ENCODE results near the gene FCSK. TPM values are rescaled to one million over a fixed set of nuclear protein-coding genes. Genes with fewer than 3 reads are reported as not detected.
A peak's percentile ranks its signal among the peaks of the same experiment; 100 is the strongest.

The FCSK gene
- total and polyA plus RNA-seq, 2 of the 8 experiments (the other 6 are each of a cell fraction or from before 2014, with no cell fraction given) = 4.6 to 5.1 TPM

DNA sequence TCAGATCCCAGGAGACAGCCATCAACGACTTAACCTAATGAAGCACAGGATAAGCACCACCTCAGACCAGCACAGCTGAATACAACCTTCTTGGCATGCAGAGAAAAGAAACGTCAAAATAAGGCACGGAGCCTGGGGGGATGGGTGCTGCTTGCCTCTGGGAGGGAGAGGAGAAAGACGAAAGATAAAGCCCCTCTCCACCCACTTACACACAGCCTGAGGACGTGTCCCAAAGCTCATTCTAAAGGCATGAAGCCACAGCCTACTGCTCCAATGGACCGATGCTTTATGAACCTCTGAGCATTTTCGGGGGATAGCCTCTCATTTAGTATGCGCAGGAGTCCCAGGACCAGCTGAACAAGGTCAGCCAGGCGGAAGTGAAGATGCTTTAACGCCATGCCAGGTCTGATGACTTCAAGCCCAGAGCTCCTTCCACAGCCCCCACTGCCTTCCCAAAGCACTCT is 46.6 kb upstream of the FCSK start:
- no peak for FAIRE-seq
- Histone ChIP-seq H4K8ac (ENCODE audit: extremely low read depth, insufficient read depth, low read length) (peak overlapping the region; percentile 46; the same call in 1 of the 2 replicates), H3K27me3 (replicated peaks in 1 of 4; ENCODE audit: control insufficient read depth in 3 of 4, extremely low read depth in 1 of 4, insufficient read depth in 3 of 4, low read length in 3 of 4) (no peaks in the 10 kb centered on the region), H3K56ac (replicated peaks; ENCODE audit: insufficient read length, low read depth, low read length) (no peak overlapping the region), H3K23me2 (ENCODE audit: low read depth, low read length) (no peaks in the 10 kb centered on the region), H2BK12ac (ENCODE audit: low read depth, low read length) (no peak overlapping the region), H2BK20ac (ENCODE audit: low read length) (no peak overlapping the region), H3K4me1 (replicated peaks in 1 of 4; ENCODE audit: control insufficient read depth in 3 of 4, insufficient read depth in 4 of 4, low read length in 3 of 4) (peaks cover 2 to 11% (median 7%) of the 10 kb centered on the region in 4 experiments), H2BK5ac (ENCODE audit: low read depth, low read length) (no peak overlapping the region), H3K14ac (ENCODE audit: insufficient read length) (no peak overlapping the region), H3K18ac (ENCODE audit: extremely low read depth, low read length) (no peak overlapping the region), H2AFZ (ENCODE audit: low read length) (no peak overlapping the region), H2BK120ac (replicated peaks; ENCODE audit: low read depth, low read length) (no peak overlapping the region), H3K36me3 (ENCODE audit: control insufficient read depth in 2 of 4, insufficient read depth in 4 of 4, low read length in 3 of 4) (no peaks in the 10 kb centered on the region), H3K23ac (ENCODE audit: insufficient read length) (no peak overlapping the region), H3K4me3 (ENCODE audit: extremely low read depth in 1 of 4, insufficient read depth in 2 of 4, low read depth in 3 of 4, low read length in 4 of 4) (no peak overlapping the region), H2BK15ac (ENCODE audit: low read length) (no peak overlapping the region), H4K5ac (ENCODE audit: insufficient read length, low read depth, low read length) (no peak overlapping the region), H3K9me3 (ENCODE audit: insufficient read depth in 2 of 2, low read depth in 1 of 2, low read length in 1 of 2) (no peaks in the 10 kb centered on the region), H3K27ac (ENCODE audit: low read depth, low read length) (no peak overlapping the region), H3K4ac (replicated peaks; ENCODE audit: insufficient read length, low read depth, low read length) (no peak overlapping the region), H2AK5ac (ENCODE audit: low read depth, low read length) (no peak overlapping the region), H4K20me1 (replicated peaks in 1 of 2; ENCODE audit: control insufficient read depth in 1 of 2, insufficient read depth in 2 of 2, low read length in 2 of 2) (peaks cover 0 to 6% of the 10 kb centered on the region in 2 experiments), H3K79me1 (ENCODE audit: low read depth, low read length) (peaks cover 7% of the 10 kb centered on the region), H3K79me2 (ENCODE audit: control insufficient read depth in 1 of 2, insufficient read depth in 2 of 2, low read length in 2 of 2) (peaks cover 0 to 14% of the 10 kb centered on the region in 2 experiments; a peak in 2 of 4 replicates), H3K4me2 (ENCODE audit: insufficient read depth in 1 of 2, low read depth in 2 of 2, low read length in 2 of 2) (peak overlapping the region in 1 of 2 experiments; percentile 58; a peak in 2 of 4 replicates), H3K9ac (replicated peaks in 1 of 4; ENCODE audit: extremely low read depth in 1 of 4, low read depth in 3 of 4, low read length in 3 of 4) (no peak overlapping the region), H4K91ac (replicated peaks; ENCODE audit: insufficient read length, low read length) (no peak overlapping the region)
- TF ChIP-seq BACH1 (IDR thresholded peaks at IDR 0.05; ENCODE audit: low read length) (no peak), TBP (IDR thresholded peaks at IDR 0.05; ENCODE audit: low read depth, low read length) (no peak), FOSL1 (IDR thresholded peaks at IDR 0.05; ENCODE audit: insufficient read depth, low read depth, low read length) (no peak), CREB1 (IDR thresholded peaks at IDR 0.05) (no peak), TAF1 (IDR thresholded peaks at IDR 0.05; ENCODE audit: low read depth, low read length) (no peak), KDM5A (IDR thresholded peaks at IDR 0.05; ENCODE audit: low read length) (no peak), ZNF274 (IDR thresholded peaks at IDR 0.05; ENCODE audit: borderline replicate concordance, extremely low read depth, low read length) (no peak), CEBPB (IDR thresholded peaks at IDR 0.05; ENCODE audit: low read depth, low read length) (no peak), NRF1 (IDR thresholded peaks at IDR 0.05; ENCODE audit: low read depth, low read length) (no peak)
- TF ChIP-seq, protein P1, sequence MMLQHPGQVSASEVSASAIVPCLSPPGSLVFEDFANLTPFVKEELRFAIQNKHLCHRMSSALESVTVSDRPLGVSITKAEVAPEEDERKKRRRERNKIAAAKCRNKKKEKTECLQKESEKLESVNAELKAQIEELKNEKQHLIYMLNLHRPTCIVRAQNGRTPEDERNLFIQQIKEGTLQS (IDR thresholded peaks at IDR 0.05; ENCODE audit: insufficient read depth, low read depth, low read length) = no peak
- 65% methylated on average over 10 of the region's 10 CpGs; no CpG with 5 or more reads in 1 of the 2 experiments for WGBS, 2 experiments (ENCODE audit: extremely low coverage in 1 of 2, insufficient coverage in 1 of 2, insufficient read length in 1 of 2, insufficient replicate concordance in 2 of 2, low coverage in 1 of 2, low lambda C conversion rate in 2 of 2, missing lambda C conversion rate in 1 of 2)
- POLR2A ChIA-PET (ENCODE audit: partially characterized antibody) = interaction anchor here (0.7 to 3.0 kb wide), 8 partner anchors 10 to 63 kb away, joined by 3 to 15 read pairs (median 4); partner anchors contain the start of gene FCSK
- CTCF ChIA-PET (ENCODE audit: partially characterized antibody) = interaction anchor here (0.6 to 4.5 kb wide), 11 partner anchors 9 to 364 kb away, joined by 3 to 23 read pairs (median 3); no protein-coding TSS in a partner anchor
- DNase-seq (ENCODE audit: low read depth in 1 of 2, low spot score in 2 of 2) = no peak
